PC-9 (cell line): ENCODE results near the gene TMEM151B.

Experiments
- EZH2 ChIP-seq: fragments of 200-600 bp; sonication (generic); IDR thresholded peaks from 2 replicates; pipeline ENCODE4 v1.8.0; 2017; ENCODE audit warnings: antibody characterized with exemption, low read depth
- TF ChIP-seq, protein P1 (sequence below): fragments of 200-600 bp; sonication (generic); conservative IDR thresholded peaks from 2 replicates; pipeline ENCODE4 v1.6.1; 2017; ENCODE audit warnings: mixed run types, antibody characterized with exemption, mild to moderate bottlenecking, moderate library complexity

GRCh38 chr6:44309631-44310030 lies 39.4 kb downstream of the TMEM151B start:
- TF ChIP-seq, protein P1, sequence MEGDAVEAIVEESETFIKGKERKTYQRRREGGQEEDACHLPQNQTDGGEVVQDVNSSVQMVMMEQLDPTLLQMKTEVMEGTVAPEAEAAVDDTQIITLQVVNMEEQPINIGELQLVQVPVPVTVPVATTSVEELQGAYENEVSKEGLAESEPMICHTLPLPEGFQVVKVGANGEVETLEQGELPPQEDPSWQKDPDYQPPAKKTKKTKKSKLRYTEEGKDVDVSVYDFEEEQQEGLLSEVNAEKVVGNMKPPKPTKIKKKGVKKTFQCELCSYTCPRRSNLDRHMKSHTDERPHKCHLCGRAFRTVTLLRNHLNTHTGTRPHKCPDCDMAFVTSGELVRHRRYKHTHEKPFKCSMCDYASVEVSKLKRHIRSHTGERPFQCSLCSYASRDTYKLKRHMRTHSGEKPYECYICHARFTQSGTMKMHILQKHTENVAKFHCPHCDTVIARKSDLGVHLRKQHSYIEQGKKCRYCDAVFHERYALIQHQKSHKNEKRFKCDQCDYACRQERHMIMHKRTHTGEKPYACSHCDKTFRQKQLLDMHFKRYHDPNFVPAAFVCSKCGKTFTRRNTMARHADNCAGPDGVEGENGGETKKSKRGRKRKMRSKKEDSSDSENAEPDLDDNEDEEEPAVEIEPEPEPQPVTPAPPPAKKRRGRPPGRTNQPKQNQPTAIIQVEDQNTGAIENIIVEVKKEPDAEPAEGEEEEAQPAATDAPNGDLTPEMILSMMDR = no peak
- no peak for TF ChIP-seq EZH2
